Measurements from ENCODE around the gene PNMA8A.

PNMA8A gene

GRCh38 chr19:46489445-46490272 is 18.3 kb upstream of the PNMA8A start:
- no peak overlapping the region for H3K4me3 ChIP-seq (ENCODE audit: low read length)
- H3K27me3 ChIP-seq (ENCODE audit: low read depth, low read length): peaks cover 29% of the 10 kb centered on the region
- H3K4me1 ChIP-seq (ENCODE audit: low read length): peaks cover 7% of the 10 kb centered on the region; the same call in 1 of the 2 replicates
- no peaks in the 10 kb centered on the region for H3K36me3 ChIP-seq (replicated peaks; ENCODE audit: low read depth, low read length)
- no peak for TF ChIP-seq CTCF (IDR thresholded peaks at IDR 0.05; ENCODE audit: low read depth, low read length)
- no peak for TF ChIP-seq EZH2phosphoT487 (IDR thresholded peaks at IDR 0.05; ENCODE audit: low read depth)
- no peak overlapping the region for H3K9ac ChIP-seq (ENCODE audit: low read length)
- no peak overlapping the region for H3K4me2 ChIP-seq (ENCODE audit: low read length)
- no peak overlapping the region for H3K27ac ChIP-seq (ENCODE audit: low read length)
- H4K20me1 ChIP-seq (ENCODE audit: insufficient read depth, low read length): no peaks in the 10 kb centered on the region
- no peaks in the 10 kb centered on the region for H3K79me2 ChIP-seq (ENCODE audit: low read length)
- no peak overlapping the region for H2AFZ ChIP-seq (ENCODE audit: low read depth, low read length)
- H3K9me3 ChIP-seq (ENCODE audit: insufficient read depth, low read length): no peaks in the 10 kb centered on the region

- Histone ChIP-seq H3K4me3 (ENCODE audit: low read length) (peak overlapping the region; percentile 36; the same call in 1 of the 2 replicates), H3K27me3 (ENCODE audit: low read depth, low read length) (peaks cover 32% of the 10 kb centered on the region), H4K20me1 (ENCODE audit: insufficient read depth, low read length) (no peaks in the 10 kb centered on the region), H3K9me3 (ENCODE audit: insufficient read depth, low read length) (no peaks in the 10 kb centered on the region), H3K4me1 (ENCODE audit: low read length) (peaks cover 7% of the 10 kb centered on the region; the same call in 1 of the 2 replicates), H3K9ac (ENCODE audit: low read length) (no peak overlapping the region), H3K4me2 (ENCODE audit: low read length) (peak overlapping the region; percentile 73), H3K79me2 (ENCODE audit: low read length) (no peaks in the 10 kb centered on the region), H3K36me3 (replicated peaks; ENCODE audit: low read depth, low read length) (no peaks in the 10 kb centered on the region), H3K27ac (ENCODE audit: low read length) (no peak overlapping the region), H2AFZ (ENCODE audit: low read depth, low read length) (peak overlapping the region; percentile 19; the same call in 1 of the 2 replicates)
- no peak for TF ChIP-seq CTCF (IDR thresholded peaks at IDR 0.05; ENCODE audit: low read depth, low read length)
- TF ChIP-seq EZH2phosphoT487 (IDR thresholded peaks at IDR 0.05; ENCODE audit: low read depth): no peak
These were observed 17.2 kb upstream of the PNMA8A start for GRCh38 chr19:46488551-46488950.

GRCh38 chr19:46487802-46488445 is 16.6 kb upstream of the PNMA8A start:
- H3K79me2 ChIP-seq (ENCODE audit: low read length): no peaks in the 10 kb centered on the region
- peaks cover 35% of the 10 kb centered on the region for H3K27me3 ChIP-seq (ENCODE audit: low read depth, low read length)
- H2AFZ ChIP-seq (ENCODE audit: low read depth, low read length): peak overlapping the region; percentile 82
- peak overlapping the region; percentile 34; the same call in 1 of the 2 replicates for H3K9ac ChIP-seq (ENCODE audit: low read length)
- H3K27ac ChIP-seq (ENCODE audit: low read length): no peak overlapping the region
- no peaks in the 10 kb centered on the region for H3K36me3 ChIP-seq (replicated peaks; ENCODE audit: low read depth, low read length)
- TF ChIP-seq EZH2phosphoT487 (IDR thresholded peaks at IDR 0.05; ENCODE audit: low read depth) (no peak), CTCF (IDR thresholded peaks at IDR 0.05; ENCODE audit: low read depth, low read length) (peak; percentile 97)
- peak overlapping the region; percentile 73 for H3K4me2 ChIP-seq (ENCODE audit: low read length)
- H3K4me3 ChIP-seq (ENCODE audit: low read length): peak overlapping the region; percentile 57
- no peaks in the 10 kb centered on the region for H3K9me3 ChIP-seq (ENCODE audit: insufficient read depth, low read length)
- H4K20me1 ChIP-seq (ENCODE audit: insufficient read depth, low read length): no peaks in the 10 kb centered on the region
- H3K4me1 ChIP-seq (ENCODE audit: low read length): peaks cover 7% of the 10 kb centered on the region; the same call in 1 of the 2 replicates

GRCh38 chr19:46487178-46487801 is 15.9 kb upstream of the PNMA8A start:
- Histone ChIP-seq H3K27me3 (ENCODE audit: low read depth, low read length) (peaks cover 34% of the 10 kb centered on the region), H3K4me2 (ENCODE audit: low read length) (peak overlapping the region; percentile 73), H3K79me2 (ENCODE audit: low read length) (no peaks in the 10 kb centered on the region), H3K9me3 (ENCODE audit: insufficient read depth, low read length) (no peaks in the 10 kb centered on the region), H4K20me1 (ENCODE audit: insufficient read depth, low read length) (no peaks in the 10 kb centered on the region), H2AFZ (ENCODE audit: low read depth, low read length) (peak overlapping the region; percentile 82), H3K9ac (ENCODE audit: low read length) (peak overlapping the region; percentile 34; the same call in 1 of the 2 replicates), H3K4me1 (ENCODE audit: low read length) (peaks cover 7% of the 10 kb centered on the region; the same call in 1 of the 2 replicates), H3K27ac (ENCODE audit: low read length) (no peak overlapping the region), H3K36me3 (replicated peaks; ENCODE audit: low read depth, low read length) (no peaks in the 10 kb centered on the region), H3K4me3 (ENCODE audit: low read length) (peak overlapping the region; percentile 57)
- TF ChIP-seq CTCF (IDR thresholded peaks at IDR 0.05; ENCODE audit: low read depth, low read length): no peak

Data from OCI-LY3 (cell line).